GM19099 (cell line): ENCODE measurements around the gene ALG10B.
A peak's percentile ranks its signal among the peaks of the same experiment; 100 is the strongest.

Experiments
- POLR2A ChIP-seq: IDR thresholded peaks from 3 replicates; pipeline ENCODE4 v1.6.1; 2011; ENCODE audit warnings: low read depth; ENCODE audit not compliant: insufficient read length; ENCODE audit errors: extremely low read depth

ALG10B gene

GRCh38 chr12:38316391-38317129, at the start of gene ALG10B:
Gene ALG10B (plus strand): TSS chr12:38316774. CDS start chr12:38316894, 120 bp downstream.
- TF ChIP-seq POLR2A = peak; percentile 70

- no peak for TF ChIP-seq POLR2A
These were observed 48.0 kb upstream of the ALG10B start for GRCh38 chr12:38268612-38269011.

GRCh38 chr12:38269897-38270296, 46.7 kb upstream of the ALG10B start:
- no peak for TF ChIP-seq POLR2A

GRCh38 chr12:38279756-38280155, 36.8 kb upstream of the ALG10B start:
- TF ChIP-seq POLR2A = no peak

GRCh38 chr12:38282886-38283285, 33.7 kb upstream of the ALG10B start:
- no peak for TF ChIP-seq POLR2A

GRCh38 chr12:38289396-38289795, 27.2 kb upstream of the ALG10B start:
- no peak for TF ChIP-seq POLR2A

- TF ChIP-seq POLR2A = no peak
These were observed 25.4 kb upstream of the ALG10B start for GRCh38 chr12:38291160-38291559.

- TF ChIP-seq POLR2A = no peak
These were observed 8.3 kb downstream of the ALG10B start for GRCh38 chr12:38324912-38325311.

GRCh38 chr12:38327356-38327755, 10.8 kb downstream of the ALG10B start:
- no peak for TF ChIP-seq POLR2A

GRCh38 chr12:38328306-38328895, 11.8 kb downstream of the ALG10B start:
- no peak for TF ChIP-seq POLR2A

- no peak for TF ChIP-seq POLR2A
These were observed 16.2 kb downstream of the ALG10B start for GRCh38 chr12:38332814-38333213.

GRCh38 chr12:38342444-38342843, 25.9 kb downstream of the ALG10B start:
- TF ChIP-seq POLR2A = no peak

GRCh38 chr12:38350342-38351174, 34.0 kb downstream of the ALG10B start:
- TF ChIP-seq POLR2A = no peak

GRCh38 chr12:38367506-38367905, 50.9 kb downstream of the ALG10B start:
- no peak for TF ChIP-seq POLR2A

- TF ChIP-seq POLR2A = no peak
These were observed 53.7 kb downstream of the ALG10B start for GRCh38 chr12:38370311-38370710.

- no peak for TF ChIP-seq POLR2A
These were observed 57.2 kb downstream of the ALG10B start for GRCh38 chr12:38373784-38374183.
